Natural killer cell (primary cell): Measurements from ENCODE around the gene SLC22A4. TPM values are rescaled to one million over a fixed set of nuclear protein-coding genes. Genes with fewer than 3 reads are reported as not detected.

Experiments used
- ATAC-seq, 3 donors: fragments of 150-1000 bp in 2 of 3; fragments of 200-7000 bp in 1 of 3; cut with Tn5 transposase; 1 replicate in 1 of 3; 2 replicates in 2 of 3; pipeline ENCODE4 v1.10.0; 2021; ENCODE audit warnings: mild to moderate bottlenecking in 2 of 3, moderate library complexity in 2 of 3
- DNase-seq, 2 donors: peaks; one replicate each; pipeline versions ENCODE4 v3.0.0 to v3.0.0-alpha.2; 2013 to 2021; ENCODE audit warnings: mixed read lengths in 1 of 2
- H3K27ac ChIP-seq: one replicate; pipeline ENCODE4 v1.5.1; 2013; ENCODE audit warnings: mild to moderate bottlenecking, low read length
- H3K27me3 ChIP-seq: one replicate; pipeline ENCODE4 v1.6.1; 2013; ENCODE audit warnings: low read length; ENCODE audit not compliant: control insufficient read depth, insufficient read depth
- H3K36me3 ChIP-seq: one replicate; pipeline ENCODE4 v1.6.1; 2013; ENCODE audit warnings: low read length; ENCODE audit not compliant: control insufficient read depth, insufficient read depth
- H3K4me1 ChIP-seq: one replicate; pipeline ENCODE4 v1.6.1; 2013; ENCODE audit warnings: low read length; ENCODE audit not compliant: control insufficient read depth, insufficient read depth
- H3K4me3 ChIP-seq: one replicate; pipeline ENCODE4 v1.5.1; 2013; ENCODE audit warnings: low read length
- H3K9me3 ChIP-seq: one replicate; pipeline ENCODE4 v1.6.1; 2013; ENCODE audit warnings: low read length; ENCODE audit not compliant: control insufficient read depth, insufficient read depth
- H3K27ac Mint-ChIP-seq, 2 donors: one replicate each; pipeline ENCODE4 v1.8.0; 2022; ENCODE audit warnings: mild to moderate bottlenecking in 2 of 2, mixed read lengths in 2 of 2, moderate library complexity in 1 of 2
- H3K27me3 Mint-ChIP-seq, 2 donors: one replicate each; pipeline ENCODE4 v1.8.0; 2022; ENCODE audit warnings: low read depth in 2 of 2, mixed read lengths in 2 of 2
- H3K36me3 Mint-ChIP-seq: one replicate; pipeline ENCODE4 v1.8.0; 2022; ENCODE audit warnings: mixed read lengths
- H3K4me1 Mint-ChIP-seq, 2 donors: one replicate each; pipeline ENCODE4 v1.8.0; 2022; ENCODE audit warnings: mixed read lengths in 2 of 2
- H3K4me3 Mint-ChIP-seq: one replicate; pipeline ENCODE4 v1.8.0; 2022; ENCODE audit warnings: mild to moderate bottlenecking, moderate library complexity, mixed read lengths
- H3K9me3 Mint-ChIP-seq, 2 donors: one replicate each; pipeline ENCODE4 v1.8.0; 2022; ENCODE audit warnings: mixed read lengths in 2 of 2
- CTCF ChIP-seq: fragments of 200-600 bp; IDR thresholded peaks from one replicate; pipeline ENCODE4 v1.8.0; 2022; ENCODE audit warnings: antibody characterized with exemption
- WGBS: methylation state at CpG from one replicate; pipeline ENCODE4 v1.1.7; 2013; ENCODE audit warnings: missing lambda C conversion rate; ENCODE audit not compliant: insufficient coverage; 5-methylcytosine and 5-hydroxymethylcytosine counted together
- intact Hi-C: fragments of 100-400 bp; cut with micrococcal nuclease; formaldehyde crosslinking; loops from one replicate; pipeline ENCODE4 v1.14.2; 2022
- total RNA-seq, 4 donors: library from RNA; stranded (reverse); fragments of 120-200 nt in 1 of 4; gene quantifications; one replicate each; pipeline versions ENCODE4 v1.2.3 to v1.2.4, GENCODE V29; 2013 to 2022

The SLC22A4 gene
- total RNA-seq, 3 donors from 2014 or later (not counting 1 experiment from before 2014, with no cell fraction given) = 0.14 to 2.3 (median 0.27) TPM

GRCh38 chr5:132300577-132301343 is 6.6 kb downstream of the SLC22A4 start:
- Histone ChIP-seq H3K36me3 (no peaks in the 10 kb centered on the region), H3K27ac (no peak overlapping the region), H3K4me3 (no peak overlapping the region), H3K27me3 (peaks cover under 1% of the 10 kb centered on the region), H3K4me1 (no peaks in the 10 kb centered on the region), H3K9me3 (no peaks in the 10 kb centered on the region)
- DNase-seq (no peak), ATAC-seq (no peak)
- WGBS = 83% methylated on average over 6 of the region's 6 CpGs
- H3K4me1 Mint-ChIP-seq = peaks cover 0 to 4% of the 10 kb centered on the region in 2 donors
- peaks cover 10% of the 10 kb centered on the region for H3K36me3 Mint-ChIP-seq
- no peak for TF ChIP-seq CTCF
- no peak overlapping the region for H3K4me3 Mint-ChIP-seq
- intact Hi-C loops = no loop called here
- peaks cover 0 to 5% of the 10 kb centered on the region in 2 donors for H3K9me3 Mint-ChIP-seq
- no peak overlapping the region for H3K27ac Mint-ChIP-seq
- peaks cover 22 to 29% of the 10 kb centered on the region in 2 donors for H3K27me3 Mint-ChIP-seq

- H3K27ac Mint-ChIP-seq = no peak overlapping the region
- peaks cover 10% of the 10 kb centered on the region for H3K36me3 Mint-ChIP-seq
- peaks cover 0 to 5% of the 10 kb centered on the region in 2 donors for H3K9me3 Mint-ChIP-seq
- no peak overlapping the region for H3K4me3 ChIP-seq
- H3K27ac ChIP-seq = no peak overlapping the region
- no peaks in the 10 kb centered on the region for H3K4me1 Mint-ChIP-seq
- WGBS = 86% methylated on average over 11 of the region's 11 CpGs
- H3K4me1 ChIP-seq = no peaks in the 10 kb centered on the region
- ATAC-seq (no peak), DNase-seq (no peak)
- no peak overlapping the region for H3K4me3 Mint-ChIP-seq
- H3K27me3 ChIP-seq = no peaks in the 10 kb centered on the region
- peaks cover 15 to 21% of the 10 kb centered on the region in 2 donors for H3K27me3 Mint-ChIP-seq
- H3K9me3 ChIP-seq = no peaks in the 10 kb centered on the region
- intact Hi-C loops = no loop called here
- H3K36me3 ChIP-seq = no peaks in the 10 kb centered on the region
- TF ChIP-seq CTCF = no peak
Measured at GRCh38 chr5:132301344-132302271, 7.4 kb downstream of the SLC22A4 start.

GRCh38 chr5:132302413-132302812 is 8.2 kb downstream of the SLC22A4 start:
- H3K27me3 ChIP-seq = no peaks in the 10 kb centered on the region
- no peaks in the 10 kb centered on the region for H3K4me1 ChIP-seq
- H3K27ac ChIP-seq = no peak overlapping the region
- intact Hi-C loops = no loop called here
- Mint-ChIP-seq H3K9me3 (peaks cover 0 to 5% of the 10 kb centered on the region in 2 donors), H3K27me3 (peaks cover 10 to 13% of the 10 kb centered on the region in 2 donors), H3K4me3 (no peak overlapping the region), H3K4me1 (no peaks in the 10 kb centered on the region), H3K27ac (no peak overlapping the region), H3K36me3 (peaks cover 10% of the 10 kb centered on the region)
- H3K9me3 ChIP-seq = no peaks in the 10 kb centered on the region
- no peak overlapping the region for H3K4me3 ChIP-seq
- no peak for DNase-seq
- H3K36me3 ChIP-seq = no peaks in the 10 kb centered on the region
- ATAC-seq = no peak
- no peak for TF ChIP-seq CTCF
- WGBS = 81% methylated on average over 3 of the region's 3 CpGs
